ENCODE data around the gene DGLUCY.

GRCh38 chr14:91231446-91231845 lies 117.6 kb downstream of the DGLUCY start:
- TF ChIP-seq EZH2 (IDR thresholded peaks at IDR 0.05; ENCODE audit: borderline replicate concordance, low read depth, low read length, severe bottlenecking) (no peak), CTCF (IDR thresholded peaks at IDR 0.05; ENCODE audit: borderline replicate concordance, extremely low read depth, low read length, poor library complexity, severe bottlenecking) (no peak)

Data from DND-41 (cell line).